ENCODE results near the gene TSC22D1.

The TSC22D1 gene

GRCh38 chr13:44543369-44543768 lies 32.8 kb downstream of the TSC22D1 start:
- H3K4me3 ChIP-seq (ENCODE audit: low read length in 2 of 2): no peak overlapping the region
- H2AFZ ChIP-seq (ENCODE audit: low read length): no peak overlapping the region
- WGBS, 2 donors (ENCODE audit: extremely low coverage in 2 of 2, insufficient read length in 2 of 2, insufficient replicate concordance in 1 of 2): no CpG with 5 or more reads among the region's 3 CpGs
- H3K4me2 ChIP-seq (ENCODE audit: insufficient read depth, low read length, poor library complexity, severe bottlenecking): no peak overlapping the region
- no peaks in the 10 kb centered on the region for H3K9me3 ChIP-seq (replicated peaks in 1 of 2; ENCODE audit: control insufficient read depth in 2 of 2, insufficient read depth in 1 of 2, low read depth in 1 of 2, low read length in 2 of 2)
- H3K9ac ChIP-seq (ENCODE audit: low read depth, low read length, poor library complexity): no peak overlapping the region
- H3K18ac ChIP-seq (ENCODE audit: low read length): no peak overlapping the region
- no peaks in the 10 kb centered on the region for H3K4me1 ChIP-seq (ENCODE audit: control insufficient read depth in 2 of 2, insufficient read depth in 1 of 2, low read depth in 1 of 2, low read length in 2 of 2)
- no peak overlapping the region for H4K8ac ChIP-seq (ENCODE audit: low read depth, low read length)
- no peak overlapping the region for H2BK120ac ChIP-seq (ENCODE audit: low read depth, low read length)
- H2BK5ac ChIP-seq (ENCODE audit: low read length): no peak overlapping the region
- DNase-seq (ENCODE audit: low spot score): no peak
- no peak overlapping the region for H3K23ac ChIP-seq (ENCODE audit: low read depth, low read length, poor library complexity)
- H2BK15ac ChIP-seq (ENCODE audit: low read length): no peak overlapping the region
- no peak overlapping the region for H4K91ac ChIP-seq (ENCODE audit: low read depth, low read length, poor library complexity)
- no peak overlapping the region for H3K14ac ChIP-seq (ENCODE audit: low read length)
- no peak overlapping the region for H3K27ac ChIP-seq (replicated peaks; ENCODE audit: low read length)
- H3K4ac ChIP-seq (ENCODE audit: low read length): no peak overlapping the region
- H2BK12ac ChIP-seq (ENCODE audit: low read length): no peak overlapping the region
- H3K79me1 ChIP-seq (ENCODE audit: low read depth, low read length): peaks cover 3% of the 10 kb centered on the region
- no peak overlapping the region for H2AK5ac ChIP-seq (ENCODE audit: low read depth, low read length)
- peaks cover 0 to 2% (median 0%) of the 10 kb centered on the region in 3 experiments for H3K27me3 ChIP-seq (ENCODE audit: control insufficient read depth in 3 of 3, insufficient read depth in 3 of 3, low read depth in 1 of 3, low read length in 3 of 3)
- peaks cover 4 to 32% of the 10 kb centered on the region in 2 donors for H3K36me3 ChIP-seq (replicated peaks in 1 of 2; ENCODE audit: control insufficient read depth in 2 of 2, insufficient read depth in 2 of 2, low read length in 2 of 2)

- no peak overlapping the region for H3K9ac ChIP-seq (ENCODE audit: low read depth, low read length, poor library complexity)
- no peak overlapping the region for H2BK120ac ChIP-seq (ENCODE audit: low read depth, low read length)
- WGBS, 2 donors (ENCODE audit: extremely low coverage in 2 of 2, insufficient read length in 2 of 2, insufficient replicate concordance in 1 of 2): no CpG with 5 or more reads among the region's 3 CpGs
- H2AFZ ChIP-seq (ENCODE audit: low read length): no peak overlapping the region
- H3K79me1 ChIP-seq (ENCODE audit: low read depth, low read length): peaks cover 3% of the 10 kb centered on the region
- H3K36me3 ChIP-seq (replicated peaks in 1 of 2; ENCODE audit: control insufficient read depth in 2 of 2, insufficient read depth in 2 of 2, low read length in 2 of 2): peaks cover 4 to 43% of the 10 kb centered on the region in 2 donors
- H3K14ac ChIP-seq (ENCODE audit: low read length): no peak overlapping the region
- H3K23ac ChIP-seq (ENCODE audit: low read depth, low read length, poor library complexity): no peak overlapping the region
- H3K4me1 ChIP-seq (ENCODE audit: control insufficient read depth in 2 of 2, insufficient read depth in 1 of 2, low read depth in 1 of 2, low read length in 2 of 2): no peaks in the 10 kb centered on the region
- no peak overlapping the region for H2AK5ac ChIP-seq (ENCODE audit: low read depth, low read length)
- H3K27ac ChIP-seq (replicated peaks; ENCODE audit: low read length): no peak overlapping the region
- no peaks in the 10 kb centered on the region for H3K9me3 ChIP-seq (replicated peaks in 1 of 2; ENCODE audit: control insufficient read depth in 2 of 2, insufficient read depth in 1 of 2, low read depth in 1 of 2, low read length in 2 of 2)
- no peak overlapping the region for H3K4ac ChIP-seq (ENCODE audit: low read length)
- no peak for DNase-seq (ENCODE audit: low spot score)
- H2BK5ac ChIP-seq (ENCODE audit: low read length): no peak overlapping the region
- no peak overlapping the region for H2BK15ac ChIP-seq (ENCODE audit: low read length)
- no peak overlapping the region for H3K4me3 ChIP-seq (ENCODE audit: low read length in 2 of 2)
- no peak overlapping the region for H3K18ac ChIP-seq (ENCODE audit: low read length)
- no peak overlapping the region for H4K91ac ChIP-seq (ENCODE audit: low read depth, low read length, poor library complexity)
- no peak overlapping the region for H4K8ac ChIP-seq (ENCODE audit: low read depth, low read length)
- H2BK12ac ChIP-seq (ENCODE audit: low read length): no peak overlapping the region
- H3K27me3 ChIP-seq (ENCODE audit: control insufficient read depth in 3 of 3, insufficient read depth in 3 of 3, low read depth in 1 of 3, low read length in 3 of 3): peaks cover 0 to 2% (median 0%) of the 10 kb centered on the region in 3 experiments
- H3K4me2 ChIP-seq (ENCODE audit: insufficient read depth, low read length, poor library complexity, severe bottlenecking): no peak overlapping the region
These were observed 33.8 kb downstream of the TSC22D1 start for GRCh38 chr13:44542361-44542760.

GRCh38 chr13:44541601-44542000 lies 34.5 kb downstream of the TSC22D1 start:
- Histone ChIP-seq H2BK5ac (ENCODE audit: low read length) (no peak overlapping the region), H2AK5ac (ENCODE audit: low read depth, low read length) (no peak overlapping the region), H3K23ac (ENCODE audit: low read depth, low read length, poor library complexity) (no peak overlapping the region), H4K91ac (ENCODE audit: low read depth, low read length, poor library complexity) (no peak overlapping the region), H3K4me1 (ENCODE audit: control insufficient read depth in 2 of 2, insufficient read depth in 1 of 2, low read depth in 1 of 2, low read length in 2 of 2) (no peaks in the 10 kb centered on the region), H2BK12ac (ENCODE audit: low read length) (no peak overlapping the region), H2AFZ (ENCODE audit: low read length) (no peak overlapping the region), H3K14ac (ENCODE audit: low read length) (no peak overlapping the region), H2BK120ac (ENCODE audit: low read depth, low read length) (no peak overlapping the region), H3K36me3 (replicated peaks in 1 of 2; ENCODE audit: control insufficient read depth in 2 of 2, insufficient read depth in 2 of 2, low read length in 2 of 2) (peaks cover 2 to 46% of the 10 kb centered on the region in 2 donors), H3K27ac (replicated peaks; ENCODE audit: low read length) (no peak overlapping the region), H3K79me1 (ENCODE audit: low read depth, low read length) (peaks cover under 1% of the 10 kb centered on the region), H3K18ac (ENCODE audit: low read length) (no peak overlapping the region), H3K4me3 (ENCODE audit: low read length in 2 of 2) (no peak overlapping the region), H3K4me2 (ENCODE audit: insufficient read depth, low read length, poor library complexity, severe bottlenecking) (no peak overlapping the region), H4K8ac (ENCODE audit: low read depth, low read length) (no peak overlapping the region), H3K4ac (ENCODE audit: low read length) (no peak overlapping the region), H2BK15ac (ENCODE audit: low read length) (no peak overlapping the region), H3K9ac (ENCODE audit: low read depth, low read length, poor library complexity) (no peak overlapping the region), H3K27me3 (ENCODE audit: control insufficient read depth in 3 of 3, insufficient read depth in 3 of 3, low read depth in 1 of 3, low read length in 3 of 3) (peaks cover 0 to under 1% (median 0%) of the 10 kb centered on the region in 3 experiments), H3K9me3 (replicated peaks in 1 of 2; ENCODE audit: control insufficient read depth in 2 of 2, insufficient read depth in 1 of 2, low read depth in 1 of 2, low read length in 2 of 2) (no peaks in the 10 kb centered on the region)
- WGBS, 2 donors (ENCODE audit: extremely low coverage in 2 of 2, insufficient read length in 2 of 2, insufficient replicate concordance in 1 of 2): no CpG with 5 or more reads among the region's 1 CpG
- no peak for DNase-seq (ENCODE audit: low spot score)

- no peak for DNase-seq (ENCODE audit: low spot score)
- no peak overlapping the region for H2BK120ac ChIP-seq (ENCODE audit: low read depth, low read length)
- H3K4me2 ChIP-seq (ENCODE audit: insufficient read depth, low read length, poor library complexity, severe bottlenecking): no peak overlapping the region
- no peaks in the 10 kb centered on the region for H3K79me1 ChIP-seq (ENCODE audit: low read depth, low read length)
- H2BK12ac ChIP-seq (ENCODE audit: low read length): no peak overlapping the region
- no peaks in the 10 kb centered on the region for H3K9me3 ChIP-seq (replicated peaks in 1 of 2; ENCODE audit: control insufficient read depth in 2 of 2, insufficient read depth in 1 of 2, low read depth in 1 of 2, low read length in 2 of 2)
- H2BK5ac ChIP-seq (ENCODE audit: low read length): no peak overlapping the region
- H4K91ac ChIP-seq (ENCODE audit: low read depth, low read length, poor library complexity): no peak overlapping the region
- peaks cover 1 to 50% of the 10 kb centered on the region in 2 donors for H3K36me3 ChIP-seq (replicated peaks in 1 of 2; ENCODE audit: control insufficient read depth in 2 of 2, insufficient read depth in 2 of 2, low read length in 2 of 2)
- no peaks in the 10 kb centered on the region for H3K4me1 ChIP-seq (ENCODE audit: control insufficient read depth in 2 of 2, insufficient read depth in 1 of 2, low read depth in 1 of 2, low read length in 2 of 2)
- no peak overlapping the region for H4K8ac ChIP-seq (ENCODE audit: low read depth, low read length)
- H3K18ac ChIP-seq (ENCODE audit: low read length): no peak overlapping the region
- H3K23ac ChIP-seq (ENCODE audit: low read depth, low read length, poor library complexity): no peak overlapping the region
- no peak overlapping the region for H3K14ac ChIP-seq (ENCODE audit: low read length)
- H3K27ac ChIP-seq (replicated peaks; ENCODE audit: low read length): no peak overlapping the region
- H2AFZ ChIP-seq (ENCODE audit: low read length): no peak overlapping the region
- H3K4ac ChIP-seq (ENCODE audit: low read length): no peak overlapping the region
- no peak overlapping the region for H3K4me3 ChIP-seq (ENCODE audit: low read length in 2 of 2)
- no CpG with 5 or more reads among the region's 4 CpGs for WGBS, 2 donors (ENCODE audit: extremely low coverage in 2 of 2, insufficient read length in 2 of 2, insufficient replicate concordance in 1 of 2)
- H3K27me3 ChIP-seq (ENCODE audit: control insufficient read depth in 3 of 3, insufficient read depth in 3 of 3, low read depth in 1 of 3, low read length in 3 of 3): no peaks in the 10 kb centered on the region
- no peak overlapping the region for H2AK5ac ChIP-seq (ENCODE audit: low read depth, low read length)
- H3K9ac ChIP-seq (ENCODE audit: low read depth, low read length, poor library complexity): no peak overlapping the region
- no peak overlapping the region for H2BK15ac ChIP-seq (ENCODE audit: low read length)
These were observed 35.2 kb downstream of the TSC22D1 start for GRCh38 chr13:44540761-44541434.

Measured in neuronal stem cell (in vitro differentiated cells).